K562 treated with DMSO at 1 percent for 4 hours (cell line): ENCODE measurements around the gene SLC16A11. TPM values are rescaled to one million over a fixed set of nuclear protein-coding genes. Genes with fewer than 3 reads are reported as not detected.

ENCODE experiments used
- total RNA-seq: library from RNA; unstranded; fragments of 300-600 nt; gene quantifications from 2 replicates; pipeline ENCODE4 v1.2.3, GENCODE V29; 2022; ENCODE audit not compliant: insufficient read depth

Gene SLC16A11, protein sequence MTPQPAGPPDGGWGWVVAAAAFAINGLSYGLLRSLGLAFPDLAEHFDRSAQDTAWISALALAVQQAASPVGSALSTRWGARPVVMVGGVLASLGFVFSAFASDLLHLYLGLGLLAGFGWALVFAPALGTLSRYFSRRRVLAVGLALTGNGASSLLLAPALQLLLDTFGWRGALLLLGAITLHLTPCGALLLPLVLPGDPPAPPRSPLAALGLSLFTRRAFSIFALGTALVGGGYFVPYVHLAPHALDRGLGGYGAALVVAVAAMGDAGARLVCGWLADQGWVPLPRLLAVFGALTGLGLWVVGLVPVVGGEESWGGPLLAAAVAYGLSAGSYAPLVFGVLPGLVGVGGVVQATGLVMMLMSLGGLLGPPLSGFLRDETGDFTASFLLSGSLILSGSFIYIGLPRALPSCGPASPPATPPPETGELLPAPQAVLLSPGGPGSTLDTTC
- total RNA-seq, result not detected in 2 replicates

DNA sequence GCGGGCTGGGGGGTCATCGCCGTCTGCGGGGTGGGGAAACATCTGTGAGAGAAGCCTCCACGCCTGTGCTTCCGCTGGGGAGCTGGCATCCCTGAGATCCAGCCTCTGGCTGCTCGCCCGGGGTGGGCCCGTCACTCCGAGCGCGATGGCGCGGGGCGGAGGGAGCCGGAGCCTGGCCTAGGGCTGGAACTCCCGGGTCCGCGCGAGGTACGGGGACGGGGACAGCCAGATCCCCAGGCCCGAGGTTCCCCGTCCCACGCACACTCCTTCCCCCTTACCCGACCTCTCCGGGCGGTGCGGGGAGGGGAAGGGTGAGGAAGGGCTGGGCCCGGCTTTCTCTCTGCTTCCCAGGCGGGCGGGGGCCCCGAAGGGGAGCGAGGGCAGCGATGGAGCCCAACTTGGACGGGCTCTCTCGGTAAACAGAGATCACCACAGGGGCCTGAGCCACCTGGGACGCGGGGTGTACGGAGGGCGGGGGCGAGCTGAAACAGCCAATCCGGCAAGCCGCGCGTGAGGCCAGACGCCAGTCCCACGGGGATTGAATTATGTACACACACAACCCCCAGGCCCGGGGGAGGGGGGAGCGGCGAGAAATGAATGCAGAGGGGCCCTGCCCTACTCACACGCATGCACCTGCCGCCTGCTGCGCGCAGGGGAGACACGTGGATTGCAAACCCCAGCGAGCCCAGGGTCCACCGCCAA is at the start of gene SLC16A11:
SLC16A11 (minus strand) TSS at position 596 of the 702 bp plus-strand sequence; CDS start at position 17, 579 bp downstream.

DNA sequence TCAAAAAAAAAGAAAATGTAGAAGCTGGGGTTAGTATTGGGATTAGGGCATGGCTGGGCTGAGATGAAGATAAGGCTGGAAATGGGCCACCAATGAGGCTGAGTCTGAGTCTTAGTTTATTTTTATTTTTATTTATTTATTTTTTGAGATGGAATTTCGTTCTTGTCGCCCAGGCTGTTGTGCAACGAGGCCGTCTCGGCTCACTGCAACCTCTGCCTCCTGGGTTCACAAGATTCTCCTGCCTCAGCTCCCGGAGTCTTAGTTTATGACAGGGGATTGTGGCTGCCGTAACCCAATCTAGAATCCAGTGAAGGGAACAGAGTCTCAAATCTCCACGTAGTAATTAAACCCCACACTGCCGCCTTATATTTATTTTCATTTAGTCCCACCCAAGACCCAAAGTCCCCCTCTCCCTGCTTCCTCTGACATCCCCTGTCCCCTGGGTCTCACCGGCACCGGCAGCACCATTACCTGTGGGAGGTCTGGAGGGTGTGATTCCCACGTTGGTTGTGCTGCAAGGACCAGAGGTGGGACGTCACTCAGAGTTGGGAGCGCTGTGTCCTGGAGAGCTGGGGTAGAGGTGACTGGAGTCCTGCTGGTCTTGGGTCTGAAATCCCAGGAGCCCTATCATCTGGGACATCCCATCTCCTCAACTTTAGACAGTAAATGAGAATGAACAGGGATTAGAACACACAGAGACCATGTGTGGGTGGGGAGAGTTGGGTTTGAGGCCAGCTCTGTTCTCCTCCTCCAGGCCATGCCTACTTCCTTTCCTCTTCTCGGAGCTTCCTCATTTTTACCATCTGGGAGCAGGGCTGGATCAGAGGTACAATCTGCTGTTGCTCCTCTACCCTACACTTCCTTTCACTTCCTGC is 35.9 kb upstream of the SLC16A11 start, which contains the start of gene CLEC10A:
CLEC10A (minus strand) TSS at position 671 of the 875 bp plus-strand sequence. CDS start 1,439 bp downstream, outside the sequence.

DNA sequence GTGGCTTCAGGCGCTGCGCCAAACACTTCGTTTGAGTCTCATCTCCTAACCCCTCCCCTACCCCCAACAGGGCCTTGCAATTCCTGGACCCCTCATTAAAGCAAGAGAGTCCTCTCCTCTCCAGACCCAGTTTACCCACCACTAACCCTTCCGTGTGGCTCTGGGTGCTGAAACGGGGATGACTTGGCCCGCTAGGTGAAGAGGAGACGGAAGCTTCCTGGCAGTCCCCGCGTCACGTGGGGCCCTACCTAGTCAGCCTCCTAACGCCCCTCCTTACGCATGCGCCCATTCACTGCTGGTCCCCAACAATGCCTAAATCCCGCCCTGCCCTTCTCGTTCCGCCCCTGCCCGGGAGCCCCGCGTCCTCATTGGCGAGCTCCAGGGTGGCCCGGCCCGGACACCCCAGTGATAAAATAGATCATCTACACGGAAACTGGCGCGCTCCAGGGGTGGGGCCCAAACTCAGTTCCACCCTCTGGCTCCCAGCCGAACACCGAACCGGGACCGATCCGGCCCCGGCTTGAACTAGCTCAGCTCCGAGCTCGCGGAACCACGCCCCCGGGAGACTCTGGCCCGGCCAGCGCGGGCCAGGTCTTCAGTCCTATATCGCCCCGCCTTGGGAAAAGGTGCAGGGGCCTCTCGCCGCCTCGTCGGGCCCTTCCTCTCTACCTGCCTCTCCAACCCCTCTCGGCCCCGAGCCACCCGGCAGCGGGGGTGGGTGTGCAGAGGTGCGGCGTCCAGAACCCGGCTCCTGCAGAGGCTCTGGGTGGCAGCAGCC is 8.1 kb downstream of the SLC16A11 start, which contains the start of gene SLC16A13:
SLC16A13 (plus strand) TSS at position 425 of the 778 bp plus-strand sequence. CDS start 368 bp downstream, outside the sequence.

DNA sequence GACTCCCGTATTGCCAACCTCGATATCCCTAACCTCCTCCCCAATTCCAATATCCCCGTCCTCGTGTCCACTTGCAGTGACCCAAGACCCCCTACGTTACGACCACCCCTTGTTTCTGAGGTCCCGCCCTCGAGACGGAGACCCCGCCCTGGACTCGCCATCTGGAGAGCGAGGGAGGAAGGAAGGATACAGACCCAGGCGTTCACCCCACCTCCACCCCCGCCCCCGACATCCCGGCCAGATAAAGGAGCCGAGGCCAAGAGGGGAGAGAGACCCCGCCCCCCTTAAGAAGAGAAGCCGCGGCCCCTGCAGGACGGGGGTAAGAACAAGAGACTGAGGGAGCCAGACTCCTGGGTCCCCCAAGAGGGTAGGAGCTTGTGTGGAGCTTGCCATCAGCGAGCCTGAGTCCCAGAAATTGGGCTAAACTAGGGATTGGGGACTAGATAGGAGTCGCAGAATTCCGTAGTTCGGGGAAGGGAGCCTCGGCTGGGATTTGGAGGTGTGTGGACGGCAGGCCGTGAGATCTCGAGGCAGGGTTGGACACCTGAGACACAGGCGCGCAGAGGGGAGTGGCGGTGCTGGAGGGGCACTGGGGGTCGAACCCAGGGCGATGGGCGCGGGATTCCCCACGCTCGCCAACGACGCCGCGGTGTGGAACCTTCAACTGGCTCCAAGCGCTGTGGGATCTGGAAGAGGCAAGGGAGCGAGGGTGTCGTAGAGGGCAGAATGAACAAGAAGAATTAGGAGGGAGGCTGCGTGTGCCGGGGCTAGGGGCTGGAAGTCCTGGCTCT is 20.9 kb downstream of the SLC16A11 start, which contains the start of gene BCL6B:
BCL6B (plus strand) TSS at position 270 of the 791 bp plus-strand sequence. CDS start 622 bp downstream, outside the sequence.

DNA sequence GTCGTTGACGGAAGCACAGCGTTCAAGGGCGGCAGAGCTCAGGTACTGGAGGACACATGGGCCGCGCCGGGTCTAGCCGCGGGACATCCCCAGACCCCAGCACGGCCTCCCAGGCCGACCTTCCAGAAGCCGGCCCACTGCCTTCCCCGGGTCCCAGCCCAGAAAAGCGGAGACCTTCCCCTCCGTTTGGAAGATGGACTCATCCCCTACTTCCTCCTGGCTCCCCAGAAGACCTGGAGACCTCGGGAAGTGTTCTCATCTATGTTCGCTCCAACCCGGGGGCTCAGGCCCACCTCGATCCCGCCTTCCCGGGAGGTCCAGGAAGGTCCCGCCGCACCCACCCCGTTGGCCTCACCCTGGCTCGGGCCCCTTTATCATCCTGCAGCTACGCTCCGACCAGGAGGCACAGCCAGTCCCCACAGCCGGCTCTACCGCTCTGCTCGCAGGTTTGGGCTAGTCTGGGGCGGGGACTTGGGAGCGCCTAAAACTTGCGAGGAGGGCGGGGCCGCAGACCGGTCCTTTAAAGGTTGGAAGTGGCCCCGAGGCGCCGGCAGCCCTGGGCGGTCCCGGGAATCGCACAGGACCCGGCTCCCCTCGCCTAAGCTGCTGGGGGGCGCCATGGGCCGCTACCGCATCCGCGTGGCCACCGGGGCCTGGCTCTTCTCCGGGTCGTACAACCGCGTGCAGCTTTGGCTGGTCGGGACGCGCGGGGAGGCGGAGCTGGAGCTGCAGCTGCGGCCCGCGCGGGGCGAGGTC is 48.2 kb downstream of the SLC16A11 start, which contains the start of gene ALOX12:
ALOX12 (plus strand) TSS at position 550 of the 756 bp plus-strand sequence; CDS start at position 619, 69 bp downstream.

Other genes with a start within 250 kb of the SLC16A11 start
- not detected in 2 replicates for gene TEKT1, start 212.4 kb downstream of the SLC16A11 start, total RNA-seq
- gene ALOX12, start 48.0 kb downstream of the SLC16A11 start, total RNA-seq, result 3.8 and 6.1 TPM in 2 replicates
- gene RNASEK, start 31.5 kb downstream of the SLC16A11 start, total RNA-seq, result 351 TPM in 2 replicates
- 0.58 and 0.67 TPM in 2 replicates for gene BCL6B, start 21.0 kb downstream of the SLC16A11 start, total RNA-seq
- gene SLC16A13, start 8.1 kb downstream of the SLC16A11 start, total RNA-seq, result 1.3 and 3.5 TPM in 2 replicates
- not detected in 2 replicates for gene CLEC10A, start 36.2 kb upstream of the SLC16A11 start, total RNA-seq
- not detected in 2 replicates for gene ASGR2, start 70.7 kb upstream of the SLC16A11 start, total RNA-seq
- 0.52 TPM in 1 of 2 replicates, not detected in the other for gene ASGR1, start 135.3 kb upstream of the SLC16A11 start, total RNA-seq
- gene DLG4, start 175.7 kb upstream of the SLC16A11 start, total RNA-seq, result 5.6 and 7.8 TPM in 2 replicates
- gene ACADVL, start 175.8 kb upstream of the SLC16A11 start, total RNA-seq, result 284 and 290 TPM in 2 replicates
- 46.3 and 47.3 TPM in 2 replicates for gene DVL2, start 190.4 kb upstream of the SLC16A11 start, total RNA-seq
- gene PHF23, start 195.4 kb upstream of the SLC16A11 start, total RNA-seq, result 11.3 and 15.0 TPM in 2 replicates
- gene GABARAP, start 198.4 kb upstream of the SLC16A11 start, total RNA-seq, result 256 and 265 TPM in 2 replicates
- 77.2 and 80.6 TPM in 2 replicates for gene CTDNEP1, start 207.6 kb upstream of the SLC16A11 start, total RNA-seq
- gene ELP5, start 208.1 kb upstream of the SLC16A11 start, total RNA-seq, result 46.9 and 57.4 TPM in 2 replicates
- gene CLDN7, start 218.4 kb upstream of the SLC16A11 start, total RNA-seq, result 20.0 and 29.2 TPM in 2 replicates
- gene SLC2A4, start 237.6 kb upstream of the SLC16A11 start, total RNA-seq, result 0.82 TPM in 1 of 2 replicates, not detected in the other